ENCODE results near the gene SCART1.
"Not testable (repeated sequence)": the region's sequence is repeated elsewhere in the genome, so short reads cannot be mapped to it uniquely, and the experiment has no call there.

SCART1 gene

GRCh38 chr10:133515471-133515870 lies 61.7 kb downstream of the SCART1 start:
- TF ChIP-seq, protein P1, sequence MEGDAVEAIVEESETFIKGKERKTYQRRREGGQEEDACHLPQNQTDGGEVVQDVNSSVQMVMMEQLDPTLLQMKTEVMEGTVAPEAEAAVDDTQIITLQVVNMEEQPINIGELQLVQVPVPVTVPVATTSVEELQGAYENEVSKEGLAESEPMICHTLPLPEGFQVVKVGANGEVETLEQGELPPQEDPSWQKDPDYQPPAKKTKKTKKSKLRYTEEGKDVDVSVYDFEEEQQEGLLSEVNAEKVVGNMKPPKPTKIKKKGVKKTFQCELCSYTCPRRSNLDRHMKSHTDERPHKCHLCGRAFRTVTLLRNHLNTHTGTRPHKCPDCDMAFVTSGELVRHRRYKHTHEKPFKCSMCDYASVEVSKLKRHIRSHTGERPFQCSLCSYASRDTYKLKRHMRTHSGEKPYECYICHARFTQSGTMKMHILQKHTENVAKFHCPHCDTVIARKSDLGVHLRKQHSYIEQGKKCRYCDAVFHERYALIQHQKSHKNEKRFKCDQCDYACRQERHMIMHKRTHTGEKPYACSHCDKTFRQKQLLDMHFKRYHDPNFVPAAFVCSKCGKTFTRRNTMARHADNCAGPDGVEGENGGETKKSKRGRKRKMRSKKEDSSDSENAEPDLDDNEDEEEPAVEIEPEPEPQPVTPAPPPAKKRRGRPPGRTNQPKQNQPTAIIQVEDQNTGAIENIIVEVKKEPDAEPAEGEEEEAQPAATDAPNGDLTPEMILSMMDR (IDR thresholded peaks at IDR 0.05) = no peak
- H3K9ac ChIP-seq = no peak overlapping the region
- no peaks in the 10 kb centered on the region for H3K4me1 ChIP-seq
- H3K79me2 ChIP-seq = no peaks in the 10 kb centered on the region
- H3K4me3 ChIP-seq (ENCODE audit: low read depth, low read length) = no peak overlapping the region
- no peak overlapping the region for H3K4me2 ChIP-seq (ENCODE audit: low read length)
- H2AFZ ChIP-seq = no peak overlapping the region
- no peaks in the 10 kb centered on the region for H3K36me3 ChIP-seq (ENCODE audit: control insufficient read depth, insufficient read depth, low read length)
- H3K9me3 ChIP-seq (ENCODE audit: control insufficient read depth, low read length) = no peaks in the 10 kb centered on the region
- no peaks in the 10 kb centered on the region for H3K27me3 ChIP-seq (ENCODE audit: control insufficient read depth, insufficient read depth, low read length)
- no peak overlapping the region for H3K27ac ChIP-seq

DNA sequence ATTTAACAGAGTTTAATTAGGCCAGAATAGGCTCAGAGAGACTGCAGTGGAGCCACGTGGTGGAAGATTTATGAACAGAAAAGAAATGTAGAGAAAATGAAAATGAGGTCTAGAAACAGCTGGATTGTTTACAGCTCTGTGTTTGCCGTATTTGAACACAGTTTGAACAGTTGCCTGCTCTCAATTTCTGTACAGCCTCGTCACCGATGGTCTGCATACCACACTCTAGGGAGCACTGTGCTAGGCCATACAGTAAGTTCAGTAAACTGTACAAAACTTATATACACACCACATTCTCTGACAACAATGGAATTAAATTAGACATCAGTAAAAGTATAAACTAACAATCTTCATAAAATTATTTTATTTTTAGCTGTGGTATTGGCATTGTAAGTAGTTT lies 62.3 kb downstream of the SCART1 start:
- Histone ChIP-seq H3K9me3 (ENCODE audit: control insufficient read depth, low read length) (no peaks in the 10 kb centered on the region), H3K79me2 (no peaks in the 10 kb centered on the region), H3K36me3 (ENCODE audit: control insufficient read depth, insufficient read depth, low read length) (no peaks in the 10 kb centered on the region), H3K9ac (no peak overlapping the region), H3K4me3 (ENCODE audit: low read depth, low read length) (no peak overlapping the region), H2AFZ (no peak overlapping the region), H3K4me2 (ENCODE audit: low read length) (no peak overlapping the region), H3K27me3 (ENCODE audit: control insufficient read depth, insufficient read depth, low read length) (no peaks in the 10 kb centered on the region), H3K27ac (no peak overlapping the region), H3K4me1 (no peaks in the 10 kb centered on the region)
- TF ChIP-seq, protein P1 (IDR thresholded peaks at IDR 0.05) = no peak

DNA sequence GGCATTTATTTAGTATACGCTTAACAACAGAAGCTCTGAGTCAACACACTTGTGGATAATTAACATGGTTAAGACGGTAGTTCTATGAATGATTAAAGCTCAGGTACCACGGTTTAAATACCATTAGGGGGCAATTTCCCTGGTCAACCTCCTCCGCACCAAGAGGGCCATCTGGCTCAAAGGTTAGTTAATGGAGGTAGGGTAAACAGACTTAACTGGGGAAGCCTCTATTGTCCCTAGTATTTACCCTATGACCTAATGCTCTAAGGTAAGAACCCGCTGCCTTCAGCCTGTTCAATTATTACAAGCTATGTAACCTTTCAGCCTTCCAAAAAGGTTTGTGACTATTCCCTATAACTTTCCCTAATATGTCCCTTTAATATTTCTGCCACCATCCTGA lies 64.8 kb downstream of the SCART1 start:
- not testable (repeated sequence) for H3K79me2 ChIP-seq; H3K27me3 ChIP-seq (ENCODE audit: control insufficient read depth, insufficient read depth, low read length); H3K27ac ChIP-seq; H3K36me3 ChIP-seq (ENCODE audit: control insufficient read depth, insufficient read depth, low read length); H3K4me3 ChIP-seq (ENCODE audit: low read depth, low read length); H3K9ac ChIP-seq; H2AFZ ChIP-seq; H3K4me1 ChIP-seq; H3K4me2 ChIP-seq (ENCODE audit: low read length); H3K9me3 ChIP-seq (ENCODE audit: control insufficient read depth, low read length)
